HG02610 (cell line): Measurements from ENCODE around the gene SLC4A7.

Experiments used
- ATAC-seq: cut with Tn5 transposase; IDR thresholded peaks from one replicate; pipeline ENCODE4 v1.9.1; 2021; ENCODE audit warnings: mild to moderate bottlenecking, moderate library complexity; ENCODE audit not compliant: unreplicated experiment

Gene SLC4A7

DNA sequence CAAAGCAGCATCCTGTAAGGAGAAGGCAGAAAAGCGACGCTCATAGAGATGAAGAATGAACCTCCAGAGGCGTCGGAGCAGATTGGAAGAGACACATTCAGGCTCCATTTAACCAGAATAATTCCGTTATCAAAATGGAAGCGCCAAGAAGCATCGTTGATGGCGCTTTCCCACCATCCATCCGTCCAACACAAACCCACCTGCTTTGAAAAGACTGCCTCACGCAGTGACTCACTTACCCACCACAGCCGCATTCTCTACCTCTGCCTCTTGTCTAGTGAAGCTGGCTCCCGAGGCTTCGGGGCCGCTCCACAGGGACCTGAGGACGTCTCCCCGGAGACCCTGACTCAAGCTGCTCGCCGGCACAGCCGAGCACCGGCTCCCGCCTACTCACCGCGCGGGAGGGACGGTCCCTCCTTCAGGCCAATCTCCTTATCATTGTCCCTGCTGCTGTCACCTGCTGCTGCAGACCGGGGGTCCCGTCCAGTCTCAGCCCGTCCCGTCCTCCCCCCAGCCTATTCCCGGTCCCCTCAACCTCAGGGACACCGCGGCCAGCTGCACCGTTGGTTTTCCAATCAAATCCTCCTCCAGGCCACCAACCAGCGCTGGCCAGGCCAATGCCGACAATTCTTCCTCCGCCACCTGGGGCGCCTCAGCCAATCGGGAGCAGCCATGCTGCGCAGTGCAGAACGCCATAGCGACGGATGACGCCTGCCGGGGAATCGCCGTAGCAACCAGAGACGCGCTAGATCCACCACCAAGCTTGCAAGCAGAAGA, 115.2 kb downstream of the SLC4A7 start, which contains the start of gene NEK10:
NEK10 (minus strand) TSS at position 553 of the 777 bp plus-strand sequence. CDS start 16,501 bp downstream, outside the sequence.
- ATAC-seq = peak; percentile 100

GRCh38 chr3:27366062-27366591, 118.1 kb downstream of the SLC4A7 start:
- no peak for ATAC-seq

GRCh38 chr3:27360113-27361078, 123.8 kb downstream of the SLC4A7 start:
- peak; percentile 50 for ATAC-seq

DNA sequence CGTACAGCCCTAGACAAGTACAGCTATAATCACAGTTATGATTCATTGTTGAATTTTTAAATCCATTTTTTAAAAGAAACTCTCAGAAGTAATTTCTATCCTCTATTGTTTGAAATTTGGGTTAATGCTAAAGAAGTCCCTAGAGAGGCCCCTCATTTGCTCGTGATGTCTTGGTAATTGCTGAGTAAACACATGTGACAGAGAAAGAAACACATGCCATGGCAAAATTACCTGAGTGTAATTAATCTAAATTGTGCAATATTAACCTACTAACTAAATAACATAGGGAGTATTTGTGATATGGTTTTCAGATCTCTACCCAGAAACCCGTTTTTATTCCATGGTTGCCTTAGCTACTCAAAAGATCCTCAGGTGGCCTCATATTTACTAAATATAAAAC, 125.8 kb downstream of the SLC4A7 start:
- ATAC-seq = no peak

DNA sequence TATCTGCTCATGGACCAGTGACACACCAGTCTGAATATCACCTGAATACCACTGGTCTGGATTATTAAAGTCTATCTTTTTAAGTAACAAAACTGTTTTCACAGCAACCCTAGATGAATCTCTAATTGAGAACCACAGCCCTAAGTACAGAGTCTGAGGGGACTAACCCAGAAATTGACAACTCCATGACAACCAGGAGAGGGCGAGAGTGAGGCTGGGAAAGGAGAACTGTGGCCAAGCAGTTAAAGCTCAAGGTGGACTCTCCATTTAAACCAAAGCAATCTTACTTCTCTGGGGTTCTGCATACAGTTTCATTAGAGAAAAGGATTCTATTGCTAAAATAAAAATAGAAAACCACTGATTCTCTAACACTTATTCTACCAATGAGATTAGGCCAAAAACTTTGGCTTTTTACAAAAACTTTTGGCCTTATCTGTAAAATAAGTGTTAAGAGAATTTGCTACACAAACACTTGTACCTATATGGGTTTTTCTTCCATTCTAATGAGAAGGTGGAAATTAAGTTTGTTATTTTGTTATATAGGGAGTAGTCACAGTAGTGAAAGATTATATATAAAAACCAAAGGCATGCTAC, 126.4 kb downstream of the SLC4A7 start:
- peak; percentile 89 for ATAC-seq

DNA sequence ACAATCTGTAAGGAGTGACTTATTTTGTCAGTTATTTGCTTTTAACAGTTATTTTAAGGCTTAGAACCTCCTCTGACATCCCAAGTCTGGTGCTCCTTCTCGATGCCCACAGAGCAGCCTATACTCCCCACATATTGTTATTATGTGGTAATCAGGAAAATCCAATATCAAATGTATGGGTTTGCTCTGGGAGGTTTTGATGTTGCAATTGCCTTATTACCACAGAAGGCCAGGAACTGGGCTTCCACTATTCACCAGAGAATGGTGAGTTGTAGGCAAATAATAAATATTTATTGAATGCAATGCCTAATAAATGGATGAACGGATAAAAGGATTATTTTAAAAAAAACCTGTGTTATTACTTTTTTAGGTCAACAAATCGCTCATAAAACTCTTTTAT, 127.2 kb downstream of the SLC4A7 start:
- no peak for ATAC-seq

GRCh38 chr3:27354588-27355203, 129.5 kb downstream of the SLC4A7 start:
- ATAC-seq = no peak

DNA sequence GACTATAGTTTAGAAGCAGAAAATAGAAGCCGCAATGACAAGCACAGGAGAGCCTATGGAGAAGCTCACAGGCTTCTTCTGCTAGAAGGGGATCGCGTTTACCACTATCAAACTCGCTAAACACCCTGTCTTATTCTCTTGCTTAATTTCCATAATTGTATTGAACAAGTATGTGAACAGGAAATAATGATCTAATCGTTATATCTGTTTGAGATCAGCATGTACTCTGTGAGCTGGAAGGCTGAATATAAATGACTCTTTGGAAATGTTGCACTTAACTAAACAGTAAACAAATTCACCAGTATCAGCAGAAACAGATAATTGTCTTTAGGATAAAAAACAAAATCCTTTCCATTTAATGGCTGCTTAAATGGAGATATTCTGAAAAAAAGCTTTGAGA, 130.0 kb downstream of the SLC4A7 start:
- ATAC-seq = no peak

DNA sequence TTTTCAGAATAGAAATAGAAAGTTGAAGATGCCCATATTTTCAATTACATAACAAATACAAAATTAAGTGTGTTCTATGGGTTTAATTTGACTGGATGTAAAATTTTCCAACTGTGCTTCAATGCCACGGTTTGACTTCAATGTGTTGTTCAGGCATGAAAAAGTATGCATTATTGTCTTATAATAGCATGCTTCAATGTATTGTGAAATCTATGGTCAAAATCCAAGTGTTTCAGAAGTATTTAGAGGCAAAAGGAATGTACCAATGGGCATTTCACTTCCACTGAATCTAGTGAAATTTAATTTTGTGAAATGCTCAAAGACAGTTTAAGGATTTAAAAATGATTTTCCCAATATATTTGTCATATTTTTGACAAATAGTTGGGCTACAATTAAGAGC, 131.0 kb downstream of the SLC4A7 start:
- ATAC-seq = no peak

- ATAC-seq = no peak
Measured at GRCh38 chr3:27352047-27352446, 132.1 kb downstream of the SLC4A7 start.

DNA sequence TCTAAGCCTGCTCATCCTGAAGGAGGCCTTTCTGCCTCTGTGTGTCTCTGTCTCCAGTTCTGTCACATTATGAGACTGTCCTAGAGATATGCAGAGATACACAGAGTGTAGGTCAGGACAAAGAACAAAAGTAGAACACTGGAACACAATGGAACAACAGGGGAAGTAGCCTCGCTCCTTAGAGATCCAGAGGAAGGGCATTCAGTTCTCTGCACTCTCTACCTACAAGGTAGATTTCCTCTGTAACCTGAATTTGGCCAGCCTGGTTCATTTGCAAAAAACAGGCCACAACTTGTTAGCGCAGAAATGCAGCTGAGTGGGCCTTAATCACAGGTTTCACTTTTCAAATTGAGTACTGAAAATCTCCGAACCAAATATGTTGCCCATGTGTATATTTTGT, 134.4 kb downstream of the SLC4A7 start:
- ATAC-seq = peak; percentile 30

DNA sequence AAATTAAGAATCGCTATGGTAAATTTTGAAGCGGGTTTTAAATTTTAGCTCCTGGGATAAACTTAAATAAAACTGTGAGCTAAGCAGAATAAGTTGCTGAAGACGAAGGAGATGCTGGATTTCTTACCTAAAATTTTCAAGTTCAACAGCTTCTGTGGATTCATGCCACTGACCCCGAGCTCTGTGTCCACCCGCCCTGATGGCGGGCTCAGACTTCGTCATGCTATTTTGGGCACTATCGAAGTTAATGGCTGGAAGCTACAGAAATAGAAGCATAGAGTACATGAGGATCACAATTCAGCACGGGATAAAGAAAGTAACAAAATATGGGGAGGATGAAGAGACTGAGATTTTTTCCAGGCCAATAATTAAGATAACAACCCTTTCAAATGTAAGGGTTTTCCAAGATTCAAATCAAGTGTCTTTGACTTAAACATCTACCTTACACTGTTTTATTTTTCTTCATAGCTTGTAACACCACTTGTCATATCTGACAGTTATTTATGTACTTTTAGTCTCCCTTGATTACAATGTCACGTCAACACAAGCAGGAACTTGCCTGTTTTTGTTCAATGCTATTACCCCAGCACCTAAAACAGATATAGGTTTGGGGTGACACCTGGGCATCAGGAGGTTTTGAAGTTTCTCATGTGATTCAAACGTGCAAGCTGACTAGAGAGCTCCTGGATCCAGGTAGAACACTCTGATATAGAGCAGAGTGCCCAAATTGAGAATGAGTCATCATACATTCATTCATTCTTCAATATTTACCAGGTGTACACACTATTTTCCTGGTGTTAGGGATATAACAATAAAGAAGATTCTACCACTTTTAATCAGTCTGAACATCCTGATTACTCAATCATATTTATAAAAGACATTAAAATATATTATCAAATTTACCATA, 138.0 kb downstream of the SLC4A7 start:
- ATAC-seq = no peak

GRCh38 chr3:27345493-27345892, 138.7 kb downstream of the SLC4A7 start:
- ATAC-seq = peak; percentile 49

GRCh38 chr3:27345045-27345444, 139.1 kb downstream of the SLC4A7 start:
- ATAC-seq = no peak

GRCh38 chr3:27344192-27344591, 140.0 kb downstream of the SLC4A7 start:
- ATAC-seq = no peak

GRCh38 chr3:27342267-27342666, 141.9 kb downstream of the SLC4A7 start:
- no peak for ATAC-seq

- peak; percentile 81 for ATAC-seq
Measured at GRCh38 chr3:27340534-27340933, 143.7 kb downstream of the SLC4A7 start.

DNA sequence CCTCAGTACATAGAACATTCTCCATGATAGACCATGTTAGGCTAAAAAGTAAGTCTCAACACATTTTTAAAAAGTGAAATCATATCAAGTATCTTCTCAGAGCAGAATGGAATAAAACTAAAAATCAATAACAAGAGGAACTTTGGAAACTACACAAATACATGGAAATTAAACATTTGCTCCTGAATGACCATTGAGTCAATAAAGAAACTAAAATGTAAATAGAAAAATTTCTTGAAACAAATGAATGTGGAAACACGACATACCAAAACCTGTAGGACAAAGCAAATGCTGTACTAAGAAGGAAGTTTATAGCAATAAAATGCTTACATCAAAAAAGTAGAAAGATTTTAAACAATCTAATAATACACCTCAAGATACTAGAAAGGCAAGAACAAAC, 148.6 kb downstream of the SLC4A7 start:
- no peak for ATAC-seq

DNA sequence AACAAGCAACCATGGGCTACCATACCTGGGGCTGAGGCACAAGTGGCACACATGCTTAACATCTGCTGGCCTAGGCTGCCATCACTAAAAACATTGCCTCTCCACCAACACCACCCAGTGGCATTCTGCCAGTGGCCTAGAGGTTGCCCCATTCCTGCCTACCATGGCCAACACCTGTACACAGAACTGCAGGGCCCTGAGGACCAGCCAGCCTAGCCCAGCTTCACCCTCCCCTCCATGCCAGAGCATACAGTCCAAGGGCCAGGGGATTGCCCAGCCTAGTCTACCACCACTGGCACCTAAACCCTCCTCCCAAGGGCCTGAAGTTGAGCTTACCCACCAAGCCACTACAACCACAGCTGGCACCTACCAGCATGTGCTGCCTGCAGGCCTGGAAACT, 150.3 kb downstream of the SLC4A7 start:
- no peak for ATAC-seq
